H1 (cell line): ENCODE measurements around the gene PID1. TPM values are rescaled to one million over a fixed set of nuclear protein-coding genes. Genes with fewer than 3 reads are reported as not detected.

Source experiments
- CTCF ChIA-PET: fragments of 300-600 bp; sonication (Branson Sonifier 250); formaldehyde crosslinking; loops from one replicate; lab custom pipeline; 2021; ENCODE audit not compliant: partially characterized antibody; lab: Charles Lee
- POLR2A ChIA-PET: fragments of 300-600 bp; sonication (Branson Sonifier 250); formaldehyde crosslinking; loops from one replicate; lab custom pipeline; 2021; ENCODE audit warnings: inconsistent platforms; ENCODE audit not compliant: partially characterized antibody; lab: Charles Lee
- DNase-seq, 2 experiments: peaks; one replicate each; pipeline versions ENCODE4 v3.0.0 to v3.0.0-alpha.2; 2010 to 2022; ENCODE audit warnings: low spot score in 2 of 2, low read depth in 1 of 2, mixed read lengths in 1 of 2
- FAIRE-seq: peaks from 2 replicates; lab custom pipeline; 2011; peaks lifted over from hg19 to GRCh38; lab: Jason Lieb, UNC
- H2AFZ ChIP-seq: 2 replicates; pipeline ENCODE4 v1.8.1; 2012; ENCODE audit warnings: low read length, inconsistent platforms
- H2AK5ac ChIP-seq: 2 replicates; pipeline ENCODE4 v1.6.1; 2013; ENCODE audit warnings: low read depth, low read length
- H2BK120ac ChIP-seq: replicated peaks from 2 replicates; pipeline ENCODE3; 2013; ENCODE audit warnings: low read depth, low read length, inconsistent platforms
- H2BK12ac ChIP-seq: 2 replicates; pipeline ENCODE4 v1.6.1; 2013; ENCODE audit warnings: low read depth, low read length
- H2BK15ac ChIP-seq: 2 replicates; pipeline ENCODE4 v1.6.1; 2013; ENCODE audit warnings: low read length
- H2BK20ac ChIP-seq: 2 replicates; pipeline ENCODE4 v1.6.1; 2013; ENCODE audit warnings: low read length
- H2BK5ac ChIP-seq: 2 replicates; pipeline ENCODE4 v1.6.1; 2013; ENCODE audit warnings: low read depth, low read length
- H3K14ac ChIP-seq: 2 replicates; pipeline ENCODE4 v1.6.1; 2013; ENCODE audit warnings: inconsistent platforms; ENCODE audit not compliant: insufficient read length
- H3K18ac ChIP-seq: 2 replicates; pipeline ENCODE4 v1.6.1; 2013; ENCODE audit warnings: low read length; ENCODE audit errors: extremely low read depth
- H3K23ac ChIP-seq: 2 replicates; pipeline ENCODE4 v1.6.1; 2013; ENCODE audit warnings: inconsistent platforms; ENCODE audit not compliant: insufficient read length
- H3K23me2 ChIP-seq: 2 replicates; pipeline ENCODE4 v1.6.1; 2013; ENCODE audit warnings: low read depth, low read length
- H3K27ac ChIP-seq: 2 replicates; pipeline ENCODE4 v1.6.1; 2011; ENCODE audit warnings: low read depth, low read length, inconsistent platforms
- H3K27me3 ChIP-seq, 4 experiments: replicated peaks in 1 of 4; 1 replicate in 1 of 4; 2 replicates in 3 of 4; pipeline versions ENCODE4 v1.6.1 to v1.8.1; 2011 to 2013; ENCODE audit warnings: low read length in 3 of 4, mild to moderate bottlenecking in 3 of 4, inconsistent platforms in 2 of 4, mixed read lengths in 2 of 4, moderate library complexity in 1 of 4; ENCODE audit not compliant: control insufficient read depth in 3 of 4, insufficient read depth in 3 of 4; ENCODE audit errors: extremely low read depth in 1 of 4
- H3K36me3 ChIP-seq, 4 experiments: 2 replicates each; pipeline versions ENCODE4 v1.6.1 to v1.8.1; 2011 to 2013; ENCODE audit warnings: mild to moderate bottlenecking in 4 of 4, low read length in 3 of 4, moderate library complexity in 2 of 4, control low read depth in 1 of 4, inconsistent platforms in 1 of 4; ENCODE audit not compliant: insufficient read depth in 4 of 4, control insufficient read depth in 2 of 4
- H3K4ac ChIP-seq: replicated peaks from 2 replicates; pipeline ENCODE3; 2013; ENCODE audit warnings: low read length, low read depth, mixed read lengths, inconsistent platforms; ENCODE audit not compliant: insufficient read length
- H3K4me1 ChIP-seq, 4 experiments: replicated peaks in 1 of 4; 1 replicate in 1 of 4; 2 replicates in 3 of 4; pipeline versions ENCODE4 v1.6.1 to v1.8.1; 2011 to 2013; ENCODE audit warnings: low read length in 3 of 4, inconsistent platforms in 2 of 4, mixed read lengths in 1 of 4; ENCODE audit not compliant: insufficient read depth in 4 of 4, control insufficient read depth in 3 of 4
- H3K4me2 ChIP-seq, 2 experiments: 2 replicates each; pipeline versions ENCODE4 v1.6.1 to v1.8.1; 2011 to 2013; ENCODE audit warnings: low read depth in 2 of 2, low read length in 2 of 2, control low read depth in 1 of 2, inconsistent platforms in 1 of 2, mild to moderate bottlenecking in 1 of 2; ENCODE audit not compliant: insufficient read depth in 1 of 2
- H3K4me3 ChIP-seq, 4 experiments: fragments of 200-600, 300-600 bp in 1 of 4; sonication (generic), shearing (Covaris generic), sonication (Bioruptor Twin) in 1 of 4; 2 replicates each; pipeline versions ENCODE4 v1.5.1 to v1.8.1; 2011 to 2016; ENCODE audit warnings: low read length in 4 of 4, low read depth in 3 of 4, control low read depth in 2 of 4, inconsistent platforms in 2 of 4, mild to moderate bottlenecking in 2 of 4, mixed read lengths in 1 of 4, moderate library complexity in 1 of 4; ENCODE audit not compliant: insufficient read depth in 2 of 4; ENCODE audit errors: extremely low read depth in 1 of 4
- H3K56ac ChIP-seq: replicated peaks from 2 replicates; pipeline ENCODE3; 2013; ENCODE audit warnings: low read depth, mild to moderate bottlenecking, mixed read lengths, low read length, inconsistent platforms; ENCODE audit not compliant: insufficient read length
- H3K79me1 ChIP-seq: 2 replicates; pipeline ENCODE4 v1.6.1; 2013; ENCODE audit warnings: low read depth, low read length, control low read depth
- H3K79me2 ChIP-seq, 2 experiments: 2 replicates each; pipeline versions ENCODE4 v1.6.1 to v1.8.1; 2012 to 2013; ENCODE audit warnings: low read length in 2 of 2, mild to moderate bottlenecking in 2 of 2, inconsistent platforms in 1 of 2; ENCODE audit not compliant: insufficient read depth in 2 of 2, control insufficient read depth in 1 of 2
- H3K9ac ChIP-seq, 4 experiments: replicated peaks in 1 of 4; 1 replicate in 1 of 4; 2 replicates in 3 of 4; pipeline versions ENCODE4 v1.6.1 to v1.8.1; 2011 to 2013; ENCODE audit warnings: low read depth in 3 of 4, low read length in 3 of 4, control low read depth in 2 of 4, mild to moderate bottlenecking in 2 of 4, moderate library complexity in 2 of 4, inconsistent platforms in 1 of 4; ENCODE audit errors: extremely low read depth in 1 of 4
- H3K9me3 ChIP-seq, 2 experiments: 2 replicates each; pipeline versions ENCODE4 v1.6.1 to v1.8.1; 2012 to 2013; ENCODE audit warnings: mild to moderate bottlenecking in 2 of 2, moderate library complexity in 2 of 2, control low read depth in 1 of 2, inconsistent platforms in 1 of 2, low read depth in 1 of 2, low read length in 1 of 2, mixed read lengths in 1 of 2; ENCODE audit not compliant: insufficient read depth in 2 of 2
- H4K20me1 ChIP-seq, 2 experiments: replicated peaks in 1 of 2; 2 replicates each; pipeline versions ENCODE3 to v1.8.1; 2011 to 2013; ENCODE audit warnings: inconsistent platforms in 2 of 2, low read length in 2 of 2, mild to moderate bottlenecking in 1 of 2; ENCODE audit not compliant: insufficient read depth in 2 of 2, control insufficient read depth in 1 of 2
- H4K5ac ChIP-seq: 2 replicates; pipeline ENCODE4 v1.6.1; 2013; ENCODE audit warnings: low read length, low read depth, mixed read lengths, inconsistent platforms; ENCODE audit not compliant: insufficient read length
- H4K8ac ChIP-seq: 2 replicates; pipeline ENCODE4 v1.8.0; 2013; ENCODE audit warnings: mild to moderate bottlenecking, moderate library complexity, low read length, inconsistent platforms; ENCODE audit not compliant: insufficient read depth; ENCODE audit errors: extremely low read depth
- H4K91ac ChIP-seq: replicated peaks from 2 replicates; pipeline ENCODE3; 2013; ENCODE audit warnings: low read length, mixed read lengths, inconsistent platforms; ENCODE audit not compliant: insufficient read length
- ASH2L ChIP-seq: fragments of 200-600, 300-600 bp; sonication (generic); IDR thresholded peaks from one replicate; pipeline ENCODE4 v1.7.1; 2017; ENCODE audit warnings: low read length
- CBX5 ChIP-seq: fragments of 300-800, 300-1000 bp; sonication (generic); IDR thresholded peaks from 2 replicates; pipeline ENCODE4 v1.7.1; 2016; ENCODE audit warnings: antibody characterized with exemption, low read length, low read depth
- CHD2 ChIP-seq: IDR thresholded peaks from 2 replicates; pipeline ENCODE4 v1.6.1; 2012; ENCODE audit warnings: low read length, improper control_type of control experiment
- GABPA ChIP-seq: IDR thresholded peaks from 2 replicates; pipeline ENCODE4 v1.6.1; 2011; ENCODE audit warnings: mild to moderate bottlenecking, low read length, moderate library complexity, borderline replicate concordance; ENCODE audit not compliant: insufficient read depth
- HDAC6 ChIP-seq: IDR thresholded peaks from one replicate; pipeline ENCODE4 v1.7.1; 2012; ENCODE audit warnings: low read depth, mild to moderate bottlenecking, inconsistent platforms, low read length, moderate library complexity
- JUND ChIP-seq: IDR thresholded peaks from 2 replicates; pipeline ENCODE4 v1.6.1; 2011; ENCODE audit warnings: mild to moderate bottlenecking, improper control_type of control experiment, low read length
- KDM1A ChIP-seq: fragments of 200-600, 300-600 bp; sonication (generic); IDR thresholded peaks from 2 replicates; pipeline ENCODE4 v1.7.1; 2016; ENCODE audit warnings: mild to moderate bottlenecking, low read length, borderline replicate concordance
- KDM4A ChIP-seq: IDR thresholded peaks from one replicate; pipeline ENCODE4 v1.7.1; 2012; ENCODE audit warnings: low read depth, mild to moderate bottlenecking, moderate library complexity, low read length, inconsistent platforms; ENCODE audit not compliant: severe bottlenecking
- NANOG ChIP-seq: IDR thresholded peaks from 2 replicates; pipeline ENCODE4 v1.6.1; 2011; ENCODE audit warnings: low read length, low read depth, mild to moderate bottlenecking, inconsistent platforms; ENCODE audit not compliant: insufficient read depth, poor library complexity, severe bottlenecking
- NRF1 ChIP-seq: IDR thresholded peaks from 2 replicates; pipeline ENCODE4 v1.6.1; 2011; ENCODE audit warnings: mild to moderate bottlenecking, low read depth, low read length, improper control_type of control experiment
- RBBP5 ChIP-seq: IDR thresholded peaks from 2 replicates; pipeline ENCODE4 v1.7.1; 2012; ENCODE audit warnings: low read depth, mild to moderate bottlenecking, inconsistent platforms, low read length, moderate library complexity, borderline replicate concordance
- SIX5 ChIP-seq: IDR thresholded peaks from 2 replicates; pipeline ENCODE4 v1.6.1; 2011; ENCODE audit warnings: mild to moderate bottlenecking, low read depth, low read length
- WGBS, 2 experiments: shearing (Covaris generic) in 1 of 2; methylation state at CpG; one replicate each; pipeline versions ENCODE4 v1.1.6 to v1.1.7; 2013 to 2015; ENCODE audit warnings: low lambda C conversion rate in 2 of 2, mixed read lengths in 2 of 2, inconsistent platforms in 1 of 2, low coverage in 1 of 2, missing lambda C conversion rate in 1 of 2; ENCODE audit not compliant: insufficient replicate concordance in 2 of 2, insufficient coverage in 1 of 2, insufficient read length in 1 of 2; ENCODE audit errors: extremely low coverage in 1 of 2, missing lambda C conversion rate in 1 of 2; 5-methylcytosine and 5-hydroxymethylcytosine counted together
- polyA plus RNA-seq, 7 experiments: library from polyadenylated mRNA; depleted of rRNA in 3 of 7; stranded (reverse) in 5 of 7; unstranded in 2 of 7; fragments of >200 nt in 5 of 7; fragments of 200-250 nt in 2 of 7; gene quantifications; 1 replicate in 5 of 7; 2 replicates in 1 of 7; 4 replicates in 1 of 7; pipeline versions ENCODE4 v1.2.1 to v1.2.3, GENCODE V29; 2011 to 2013; ENCODE audit warnings: missing spikeins in 2 of 7, mixed read lengths in 2 of 7
- total RNA-seq: library from RNA; stranded (reverse); fragmentation: NEBNext Ultra II Directional; extraction: Animal tissue kit (Norgen Biotek cat#: 25700); gene quantifications from 2 replicates; pipeline ENCODE4 v1.2.1, GENCODE V29; 2021

The PID1 gene
- total and polyA plus RNA-seq, 2 of the 8 experiments (the other 6 are each of a cell fraction or from before 2014, with no cell fraction given): 1.5 to 3.3 TPM

GRCh38 chr2:229045671-229046070 lies 225.4 kb downstream of the PID1 start:
- no peak overlapping the region for H4K91ac ChIP-seq
- no peak overlapping the region for H3K9ac ChIP-seq
- no peaks in the 10 kb centered on the region for H3K9me3 ChIP-seq
- no peak overlapping the region for H3K23ac ChIP-seq
- H3K79me2 ChIP-seq: no peaks in the 10 kb centered on the region
- ChIA-PET POLR2A (no interaction called here), CTCF (interaction anchor here (0.6 kb wide), 1 partner anchor 1349 kb away, joined by 3 read pairs; no protein-coding TSS in a partner anchor)
- H3K4ac ChIP-seq: no peak overlapping the region
- H3K4me2 ChIP-seq: no peak overlapping the region
- no peak overlapping the region for H3K18ac ChIP-seq
- no peak overlapping the region for H3K14ac ChIP-seq
- no peak overlapping the region for H4K8ac ChIP-seq
- no peak for DNase-seq
- no peaks in the 10 kb centered on the region; the same call in 1 of the 2 replicates for H3K23me2 ChIP-seq
- H3K27ac ChIP-seq: no peak overlapping the region
- 89% methylated on average over 4 of the region's 4 CpGs; no CpG with 5 or more reads in 1 of the 2 experiments for WGBS, 2 experiments
- no peaks in the 10 kb centered on the region for H3K36me3 ChIP-seq
- TF ChIP-seq SIX5 (no peak), NANOG (no peak), ASH2L (no peak), CHD2 (no peak), KDM1A (no peak), RBBP5 (no peak), NRF1 (no peak), KDM4A (no peak), JUND (no peak), GABPA (no peak), CBX5 (no peak), HDAC6 (no peak)
- H2AK5ac ChIP-seq: no peak overlapping the region
- H3K4me3 ChIP-seq: no peak overlapping the region
- no peak overlapping the region for H2BK15ac ChIP-seq
- H2BK20ac ChIP-seq: no peak overlapping the region
- H2BK12ac ChIP-seq: no peak overlapping the region
- no peaks in the 10 kb centered on the region for H3K79me1 ChIP-seq
- no peaks in the 10 kb centered on the region for H3K27me3 ChIP-seq
- H3K4me1 ChIP-seq: peaks cover 0 to 4% (median 3%) of the 10 kb centered on the region in 4 experiments; a peak in 2 of 7 replicates
- no peak overlapping the region for H4K5ac ChIP-seq
- H3K56ac ChIP-seq: no peak overlapping the region
- FAIRE-seq: no peak
- no peak overlapping the region for H2BK5ac ChIP-seq
- H2AFZ ChIP-seq: no peak overlapping the region
- no peak overlapping the region for H2BK120ac ChIP-seq
- no peaks in the 10 kb centered on the region for H4K20me1 ChIP-seq
